PFSK-1 (cell line): Measurements from ENCODE around the gene IL18R1.

Experiments
- POLR2AphosphoS5 ChIP-seq: IDR thresholded peaks from 2 replicates; pipeline ENCODE4 v1.6.1; 2012; ENCODE audit warnings: low read depth, mild to moderate bottlenecking, control low read depth, low read length, moderate library complexity
- REST ChIP-seq, 2 experiments: IDR thresholded peaks; 2 replicates each; pipeline versions ENCODE4 v1.6.1 to v1.8.0; 2011 to 2012; ENCODE audit warnings: low read depth in 2 of 2, low read length in 2 of 2, control low read depth in 1 of 2, inconsistent platforms in 1 of 2, mild to moderate bottlenecking in 1 of 2, moderate library complexity in 1 of 2; ENCODE audit not compliant: insufficient read depth in 1 of 2
- SIN3A ChIP-seq: IDR thresholded peaks from 2 replicates; pipeline ENCODE4 v1.6.1; 2012; ENCODE audit warnings: mild to moderate bottlenecking, low read length, moderate library complexity, borderline replicate concordance; ENCODE audit not compliant: insufficient read depth

GRCh38 chr2:102315921-102316320 lies 39.7 kb upstream of the IL18R1 start:
- no peak for TF ChIP-seq REST (IDR thresholded peaks at IDR 0.05; ENCODE audit: insufficient read depth in 1 of 2, low read depth in 2 of 2, low read length in 2 of 2)
- TF ChIP-seq POLR2AphosphoS5 = no peak
- no peak for TF ChIP-seq SIN3A
